NCI-H2196 treated with DMSO at 0.1 percent for 48 hours (cell line): ENCODE results near the gene TOPBP1.
"Not testable (repeated sequence)": the region's sequence is repeated elsewhere in the genome, so short reads cannot be mapped to it uniquely, and the experiment has no call there.

Experiments
- DNase-seq: peaks from one replicate; lab custom pipeline; 2025; ENCODE audit not compliant: unreplicated experiment; lab: John Stamatoyannopoulos, UW

Gene TOPBP1

GRCh38 chr3:133661454-133662277, at the start of gene TOPBP1:
Gene TOPBP1, minus strand, starts transcription at chr3:133661941. Its CDS starts 814 bp downstream, at chr3:133661127.
- peak; percentile 86 for DNase-seq

GRCh38 chr3:133711013-133711412, 49.3 kb upstream of the TOPBP1 start:
- no peak for DNase-seq

DNA sequence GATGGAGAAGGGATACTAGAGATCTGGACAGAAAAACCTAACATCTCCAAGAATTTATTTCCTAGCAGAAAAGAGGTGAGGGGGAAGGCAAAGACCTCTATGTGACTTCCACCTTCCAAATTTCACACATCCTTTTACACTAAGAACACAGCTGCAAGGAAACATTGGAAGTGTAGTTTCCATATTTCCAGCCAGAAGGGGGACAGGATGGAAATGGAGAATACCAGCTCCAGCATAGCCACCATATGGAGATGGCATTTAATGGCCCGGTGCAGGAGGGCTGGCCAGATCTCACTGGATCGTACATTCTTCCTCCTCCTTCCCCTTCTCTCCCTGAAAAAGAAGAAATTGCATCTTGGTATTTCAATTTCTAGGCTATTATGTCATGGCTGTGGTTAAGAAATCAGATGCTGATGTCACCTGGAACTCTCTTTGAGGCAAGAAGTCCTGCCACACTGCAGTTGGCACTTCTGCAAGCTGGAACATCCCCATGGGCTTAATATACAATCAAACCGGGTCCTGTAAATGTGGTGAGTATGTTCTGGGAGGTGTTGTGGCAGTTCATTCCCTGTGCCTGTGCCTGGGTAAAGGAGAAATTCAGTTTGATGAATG, 47.5 kb upstream of the TOPBP1 start:
- no peak for DNase-seq

DNA sequence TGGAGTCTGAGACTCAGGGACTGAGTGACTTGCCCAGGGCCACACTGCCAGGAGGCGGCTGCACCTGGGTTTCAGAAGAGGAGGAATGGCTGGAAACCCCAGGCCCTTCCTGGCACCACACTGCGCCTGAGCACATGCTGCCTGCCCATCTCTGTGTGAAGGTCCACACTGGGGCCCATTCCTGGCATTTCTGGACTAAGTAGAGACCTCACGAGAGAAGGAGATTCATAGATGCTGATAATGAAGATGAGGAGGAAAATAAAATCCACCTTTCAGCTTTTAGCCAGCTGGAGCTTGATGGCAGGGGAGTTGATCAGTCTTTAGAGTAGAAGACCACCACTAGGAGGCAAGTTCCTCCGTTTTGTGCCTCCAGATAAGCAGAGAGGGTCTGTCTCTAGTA, 44.3 kb upstream of the TOPBP1 start:
- no peak for DNase-seq

GRCh38 chr3:133703915-133704314, 42.2 kb upstream of the TOPBP1 start:
- DNase-seq, result no peak

- DNase-seq, result no peak
Observed at GRCh38 chr3:133701435-133702358, 40.0 kb upstream of the TOPBP1 start.

DNA sequence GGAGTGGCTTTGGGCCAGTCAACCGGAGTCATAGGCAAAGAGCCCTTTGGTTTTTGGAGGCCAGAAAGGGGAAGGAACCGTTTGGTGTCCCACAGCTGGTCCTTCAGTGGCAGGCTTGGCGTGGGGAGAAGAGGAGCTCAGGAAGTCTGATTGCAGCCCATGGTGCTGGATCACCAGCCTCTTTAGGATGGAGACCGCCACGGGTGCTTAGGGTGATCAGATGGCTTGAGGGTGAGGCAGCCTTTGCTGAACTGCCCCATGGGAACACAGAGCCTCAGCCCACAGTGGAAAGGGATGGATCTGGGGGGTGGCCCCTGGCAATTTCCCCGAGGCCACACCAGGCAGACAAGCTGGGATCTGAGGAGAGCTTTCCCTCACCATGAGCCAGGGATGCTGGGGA, 38.6 kb upstream of the TOPBP1 start:
- no peak for DNase-seq

DNA sequence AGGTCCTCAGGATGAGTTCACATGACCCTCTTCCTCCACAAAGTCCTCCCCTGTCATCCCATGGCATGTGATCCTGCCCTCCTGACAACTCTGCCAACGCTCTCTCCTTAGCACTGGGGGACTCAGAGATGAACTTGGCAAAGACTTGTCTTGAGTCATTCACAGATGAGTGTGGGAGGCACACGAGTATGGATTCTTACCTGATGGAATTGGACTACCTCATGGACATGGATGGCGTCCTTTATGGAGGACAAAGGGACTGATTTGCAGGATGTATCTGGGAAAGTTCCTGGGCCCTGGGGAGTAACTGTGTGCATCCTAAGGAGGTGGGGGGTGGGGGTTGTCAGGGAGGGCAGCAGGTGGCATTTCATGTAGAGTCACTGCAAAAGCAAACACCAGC, 38.2 kb upstream of the TOPBP1 start:
- no peak for DNase-seq

DNA sequence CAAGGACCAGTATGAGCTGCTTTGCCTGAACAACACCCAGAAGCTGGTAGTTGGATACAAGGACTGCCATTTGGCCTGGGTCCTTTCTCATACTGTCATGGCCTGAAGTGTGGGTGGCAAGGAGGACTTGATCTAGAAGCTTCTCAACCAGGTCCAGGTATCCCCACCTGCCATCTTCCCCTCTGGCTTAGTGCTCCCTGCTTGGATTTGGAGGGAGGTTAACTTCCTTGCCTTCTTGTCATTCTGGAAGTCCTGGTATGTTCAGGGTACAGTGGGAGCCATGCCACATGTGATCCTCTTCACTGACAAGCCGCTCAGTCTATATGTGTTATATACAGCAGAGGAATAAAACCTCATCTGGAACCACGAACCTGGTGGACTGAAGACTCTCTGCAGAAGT, 37.7 kb upstream of the TOPBP1 start:
- DNase-seq, result no peak

DNA sequence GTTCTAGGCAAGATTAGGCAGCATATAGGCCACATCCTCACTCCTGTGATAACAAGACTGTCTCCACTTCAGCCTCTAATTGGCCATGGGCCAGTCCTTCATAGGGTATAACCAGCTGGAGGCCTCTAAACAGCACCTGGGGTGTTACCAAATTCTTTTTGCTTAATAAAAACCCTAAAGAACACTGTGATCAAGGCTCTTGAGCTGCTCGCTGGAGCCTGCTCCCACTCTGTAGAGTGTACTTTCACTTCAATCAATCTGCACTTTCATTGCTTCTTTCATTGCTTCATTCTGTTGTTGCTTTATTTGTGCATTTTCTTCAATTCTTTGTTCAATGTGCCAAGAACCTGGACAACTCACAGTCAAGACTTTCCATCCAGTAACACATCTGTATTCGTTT, 36.2 kb upstream of the TOPBP1 start:
- DNase-seq, result no peak

GRCh38 chr3:133695560-133696171, 33.9 kb upstream of the TOPBP1 start:
- no peak for DNase-seq

DNA sequence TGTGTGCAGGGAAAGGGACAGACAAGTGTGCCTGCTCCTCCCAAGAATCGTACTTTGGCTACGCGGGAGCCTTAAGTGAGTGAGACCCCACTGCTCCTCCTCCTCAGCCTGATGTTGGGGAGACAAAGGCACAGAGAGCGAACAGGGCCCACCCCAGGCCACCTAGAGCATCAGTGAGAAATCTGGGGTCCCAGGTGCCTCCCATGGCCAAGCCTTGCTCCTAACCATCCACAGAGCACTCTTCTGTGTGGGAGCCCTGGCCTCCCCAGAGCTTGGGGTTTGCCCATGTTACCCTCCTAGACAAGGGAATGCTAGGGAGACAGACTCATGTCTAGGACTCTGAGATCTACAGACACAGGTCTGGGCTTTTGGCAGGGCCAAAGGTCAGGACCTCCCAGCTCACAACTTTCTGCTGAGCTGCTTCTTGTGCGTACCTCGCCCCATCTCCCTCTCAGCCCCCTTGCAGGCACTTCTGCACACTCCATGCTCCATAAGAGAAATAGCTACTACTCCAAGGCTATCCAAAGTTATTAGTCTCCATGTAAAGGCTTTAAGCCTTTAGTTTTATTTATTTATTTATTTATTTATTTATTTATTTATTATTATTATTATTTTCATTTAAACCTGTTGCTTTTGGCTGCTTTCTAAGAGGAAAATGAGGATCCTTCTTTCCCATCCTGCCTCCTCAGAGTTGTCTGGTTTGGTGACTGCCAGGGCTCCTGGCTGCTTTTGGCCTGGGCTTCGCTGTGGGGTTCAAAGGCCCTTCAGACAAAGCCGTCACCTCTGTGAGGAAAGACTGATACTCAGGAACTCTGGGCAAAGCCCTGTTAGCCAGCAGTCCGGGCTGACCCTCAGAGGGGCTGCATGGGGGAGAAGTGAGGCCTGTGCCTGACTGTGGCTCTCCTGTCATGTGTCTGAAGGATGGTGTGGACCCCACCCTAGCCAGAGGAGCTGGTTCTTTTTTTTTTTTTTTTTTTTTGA, 32.8 kb upstream of the TOPBP1 start:
- DNase-seq, result no peak

DNA sequence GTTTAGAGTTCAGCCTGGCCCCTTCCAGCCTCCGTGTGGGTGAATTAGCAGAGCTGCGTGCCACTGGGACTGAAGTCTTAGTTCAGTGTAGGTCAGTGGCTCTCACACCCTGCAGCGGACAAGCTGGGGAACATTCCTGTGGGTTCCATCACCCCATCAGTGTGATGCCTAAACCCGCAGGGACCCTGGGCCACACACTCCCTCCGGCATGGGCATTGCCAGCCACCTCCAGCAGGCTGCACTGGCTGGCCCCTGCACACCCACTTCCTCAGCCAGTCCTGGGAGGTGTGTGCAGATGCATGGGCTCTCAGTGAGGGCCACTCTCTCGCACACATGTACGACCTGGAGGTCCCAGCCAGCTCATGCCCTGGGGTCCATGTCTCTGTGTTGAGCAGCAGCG, 32.1 kb upstream of the TOPBP1 start:
- DNase-seq, result no peak

- no peak for DNase-seq
Observed at GRCh38 chr3:133692759-133693158, 31.0 kb upstream of the TOPBP1 start.

- no peak for DNase-seq
Observed at GRCh38 chr3:133691273-133692107, 29.7 kb upstream of the TOPBP1 start.

DNA sequence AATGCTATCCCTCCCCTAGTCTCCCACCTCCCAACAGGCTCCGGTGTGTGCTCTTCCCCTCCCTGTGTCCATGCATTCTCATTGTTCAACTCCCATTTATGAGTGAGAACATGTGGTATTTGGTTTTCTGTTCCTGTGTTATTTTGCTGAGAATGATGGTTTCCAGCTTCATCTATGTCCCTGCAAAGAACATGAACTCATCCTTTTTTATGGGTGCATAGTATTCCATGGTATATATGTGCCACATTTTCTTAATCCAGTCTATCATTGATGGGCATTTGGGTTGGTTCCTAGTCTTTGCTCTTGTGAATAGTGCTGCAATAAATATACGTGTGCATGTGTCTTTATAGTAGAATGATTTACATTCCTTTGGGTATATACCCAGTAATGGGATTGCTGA, 16.3 kb upstream of the TOPBP1 start:
- not testable (repeated sequence) for DNase-seq

DNA sequence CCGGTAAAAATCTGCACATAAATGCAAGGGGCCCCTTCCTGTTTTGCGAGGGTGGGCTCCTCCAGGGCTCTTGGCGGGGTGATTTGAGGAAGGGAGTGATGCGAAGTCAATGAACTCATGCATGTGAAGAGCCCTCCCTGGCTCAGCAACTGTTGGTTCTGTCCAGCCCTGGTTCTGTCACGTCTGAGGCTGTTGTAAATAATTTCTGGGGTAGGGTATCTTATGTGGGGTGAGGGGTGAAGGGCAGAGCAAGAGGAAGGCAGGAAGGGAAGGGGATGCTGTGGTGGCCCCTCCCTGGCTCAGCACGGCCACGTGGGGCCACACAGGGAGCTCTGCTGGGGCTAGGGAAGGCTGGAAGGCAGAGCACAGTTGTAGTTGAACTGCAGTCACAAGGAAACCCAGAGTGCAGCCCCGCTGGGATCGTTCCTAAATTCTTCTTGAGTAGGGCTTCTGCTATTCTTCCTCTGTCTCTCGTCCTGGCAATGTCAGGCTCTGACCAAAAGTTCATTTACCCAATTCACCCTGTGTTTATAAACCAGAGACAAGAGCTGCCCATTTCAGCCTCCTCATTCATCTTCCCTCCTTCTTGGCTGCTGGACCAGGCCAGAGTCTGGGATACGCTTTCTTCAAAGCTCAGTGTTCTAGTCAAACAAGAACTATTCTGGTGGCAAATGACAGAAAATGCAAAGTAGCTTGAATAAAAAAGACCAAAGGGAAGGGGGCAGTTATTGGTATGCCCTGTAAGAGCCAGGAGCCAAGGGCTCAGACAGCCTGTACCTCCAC, 14.8 kb upstream of the TOPBP1 start:
- no peak for DNase-seq

GRCh38 chr3:133675631-133676335, 14.0 kb upstream of the TOPBP1 start:
- DNase-seq, result no peak
